ES-I3 (cell line): Measurements from ENCODE around the gene JUP.

Experiments
- H3K36me3 ChIP-seq: 2 replicates; pipeline ENCODE4 v1.6.1; 2013; ENCODE audit warnings: mild to moderate bottlenecking, low read length, control low read depth, moderate library complexity; ENCODE audit not compliant: insufficient read depth
- H3K4me1 ChIP-seq: 2 replicates; pipeline ENCODE4 v1.6.1; 2013; ENCODE audit warnings: mild to moderate bottlenecking, control low read depth, low read length; ENCODE audit not compliant: insufficient read depth
- H3K9ac ChIP-seq: 2 replicates; pipeline ENCODE4 v1.6.1; 2013; ENCODE audit warnings: low read depth, mild to moderate bottlenecking, low read length, moderate library complexity
- H3K9me3 ChIP-seq: 2 replicates; pipeline ENCODE4 v1.6.1; 2013; ENCODE audit warnings: mild to moderate bottlenecking, low read length, moderate library complexity; ENCODE audit not compliant: control insufficient read depth, insufficient read depth

Gene JUP

DNA sequence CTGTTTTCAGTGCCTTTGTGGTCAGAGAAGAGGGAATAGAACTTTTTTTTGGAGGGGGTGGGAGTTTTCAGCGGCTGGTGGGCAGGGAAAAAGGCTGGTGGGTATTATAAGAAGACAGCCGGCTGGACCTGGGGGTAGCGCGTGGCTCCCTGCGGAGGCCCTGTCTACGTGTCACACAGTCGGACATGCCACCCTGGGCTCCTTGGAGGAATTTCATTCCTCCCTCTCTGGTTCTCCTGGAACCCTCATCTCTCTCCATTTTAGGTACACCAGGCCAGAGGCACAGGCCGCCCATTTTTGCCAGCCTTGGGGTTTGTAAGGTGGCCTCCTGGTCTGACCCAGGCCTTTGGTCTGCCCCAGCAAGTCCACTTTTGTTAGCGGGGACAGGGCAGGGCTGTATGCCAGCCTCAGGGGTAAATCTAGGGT, 27.2 kb upstream of the JUP start:
- Histone ChIP-seq H3K36me3 (no peaks in the 10 kb centered on the region), H3K4me1 (no peaks in the 10 kb centered on the region; the same call in 1 of the 2 replicates), H3K9me3 (peaks cover 3% of the 10 kb centered on the region; the same call in 1 of the 2 replicates), H3K9ac (peak overlapping the region; percentile 70)

DNA sequence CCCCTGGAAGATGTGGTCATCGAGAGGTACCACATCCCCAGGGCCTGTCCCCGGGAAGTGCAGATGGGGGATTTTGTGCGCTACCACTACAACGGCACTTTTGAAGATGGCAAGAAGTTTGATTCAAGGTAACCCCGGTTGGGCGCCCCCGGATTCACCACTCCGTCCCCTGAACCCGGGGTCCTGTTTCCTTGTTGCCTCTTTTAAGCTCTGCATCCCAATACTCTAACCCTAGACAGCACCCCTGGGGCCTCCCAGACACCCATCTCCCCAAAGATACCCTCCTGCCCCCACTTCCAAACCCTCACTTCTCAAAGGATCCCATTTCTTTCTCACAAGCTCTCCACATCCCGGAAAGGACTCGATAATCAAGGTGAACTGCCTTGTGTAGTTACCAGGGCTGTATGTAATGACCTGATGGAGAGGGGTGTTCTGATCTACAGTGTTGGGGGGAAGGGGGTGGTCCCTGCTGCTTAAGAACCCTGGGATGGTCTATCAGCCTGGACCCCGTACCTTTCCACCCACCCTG, 26.7 kb upstream of the JUP start:
- Histone ChIP-seq H3K36me3 (no peaks in the 10 kb centered on the region), H3K4me1 (no peaks in the 10 kb centered on the region; the same call in 1 of the 2 replicates), H3K9ac (peak overlapping the region; percentile 70), H3K9me3 (peaks cover 3% of the 10 kb centered on the region; the same call in 1 of the 2 replicates)

DNA sequence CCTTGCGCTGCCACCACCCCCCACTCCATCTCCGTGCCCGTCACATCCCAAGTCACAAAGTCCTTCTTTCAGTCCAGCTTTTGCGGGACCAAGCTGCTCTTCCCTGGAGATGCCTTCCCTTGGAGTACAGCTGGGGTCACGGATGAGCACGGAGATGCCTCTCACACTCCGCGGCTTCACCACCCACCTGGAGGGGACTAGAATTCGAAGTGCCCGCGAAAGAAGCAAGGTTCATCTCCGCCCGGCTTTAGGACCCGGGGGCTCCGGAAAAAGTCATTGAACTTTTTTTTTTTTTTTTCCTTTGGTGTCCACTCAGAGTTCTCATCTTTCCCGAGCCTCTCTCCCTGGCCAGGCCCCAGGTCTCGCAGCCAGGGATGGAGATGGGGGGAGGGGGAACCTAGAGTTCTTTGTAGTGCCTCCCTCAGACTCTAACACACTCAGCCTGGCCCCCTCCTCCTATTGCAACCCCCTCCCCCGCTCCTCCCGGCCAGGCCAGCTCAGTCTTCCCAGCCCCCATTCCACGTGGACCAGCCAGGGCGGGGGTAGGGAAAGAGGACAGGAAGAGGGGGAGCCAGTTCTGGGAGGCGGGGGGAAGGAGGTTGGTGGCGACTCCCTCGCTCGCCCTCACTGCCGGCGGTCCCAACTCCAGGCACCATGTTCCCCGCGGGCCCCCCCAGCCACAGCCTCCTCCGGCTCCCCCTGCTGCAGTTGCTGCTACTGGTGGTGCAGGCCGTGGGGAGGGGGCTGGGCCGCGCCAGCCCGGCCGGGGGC, 26.1 kb upstream of the JUP start, which contains the start of gene FKBP10:
Gene FKBP10, plus strand, starts transcription at position 624 of the 771 bp plus-strand sequence. Its CDS starts 31 bp downstream, at position 655.
- H3K36me3 ChIP-seq = no peaks in the 10 kb centered on the region
- peaks cover 3% of the 10 kb centered on the region; the same call in 1 of the 2 replicates for H3K9me3 ChIP-seq
- H3K9ac ChIP-seq = peak within 1 kb of the TSS; percentile 70
- no peaks in the 10 kb centered on the region; the same call in 1 of the 2 replicates for H3K4me1 ChIP-seq

DNA sequence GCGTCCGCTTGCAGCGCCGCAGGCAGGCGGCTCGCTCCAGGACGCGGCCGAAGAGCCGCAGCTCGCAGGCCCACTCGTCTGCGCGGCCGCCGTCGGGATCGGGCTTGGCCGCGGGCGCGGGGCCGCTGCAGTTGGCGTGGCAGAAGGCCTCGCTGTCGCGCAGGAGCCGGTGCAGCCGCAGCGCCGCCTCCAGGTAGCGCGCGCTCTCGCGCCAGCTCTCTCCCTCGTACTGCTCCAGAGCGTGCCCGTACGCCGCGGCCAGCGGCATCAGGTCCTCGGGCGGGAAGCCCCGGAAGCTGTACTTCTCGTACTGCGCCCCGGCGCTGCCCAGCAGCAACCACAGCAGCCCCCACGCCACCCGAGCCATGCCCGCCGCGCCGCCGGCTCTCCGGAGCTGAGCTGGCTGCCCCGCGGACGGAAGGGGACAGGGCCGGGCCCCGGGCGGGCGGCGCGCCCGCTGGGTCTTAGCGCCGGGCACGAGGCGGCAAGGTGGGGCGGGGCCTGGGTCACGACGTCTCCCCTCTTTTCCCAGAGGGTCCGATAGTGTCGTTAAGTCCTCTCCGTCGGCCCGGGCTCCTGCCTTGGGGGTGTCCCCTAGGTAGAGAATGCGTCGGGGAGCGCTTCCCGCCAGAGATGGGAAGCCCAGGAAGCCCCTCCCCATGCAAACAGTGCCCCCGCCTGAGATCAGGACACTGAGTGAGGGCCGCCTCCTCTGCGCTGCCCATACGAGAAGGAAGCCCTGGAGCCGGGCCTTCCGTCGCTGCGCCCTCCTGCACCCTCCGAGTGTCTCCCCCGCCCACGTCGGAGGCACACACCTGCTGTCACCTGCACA, 25.3 kb upstream of the JUP start, which contains the start of gene P3H4:
Gene P3H4, minus strand, starts transcription at position 401 of the 832 bp plus-strand sequence. Its CDS starts 34 bp downstream, at position 367.
- Histone ChIP-seq H3K9ac (peak within 1 kb of the TSS; percentile 70), H3K9me3 (peaks cover 3% of the 10 kb centered on the region; the same call in 1 of the 2 replicates), H3K36me3 (no peaks in the 10 kb centered on the region), H3K4me1 (no peaks in the 10 kb centered on the region; the same call in 1 of the 2 replicates)

DNA sequence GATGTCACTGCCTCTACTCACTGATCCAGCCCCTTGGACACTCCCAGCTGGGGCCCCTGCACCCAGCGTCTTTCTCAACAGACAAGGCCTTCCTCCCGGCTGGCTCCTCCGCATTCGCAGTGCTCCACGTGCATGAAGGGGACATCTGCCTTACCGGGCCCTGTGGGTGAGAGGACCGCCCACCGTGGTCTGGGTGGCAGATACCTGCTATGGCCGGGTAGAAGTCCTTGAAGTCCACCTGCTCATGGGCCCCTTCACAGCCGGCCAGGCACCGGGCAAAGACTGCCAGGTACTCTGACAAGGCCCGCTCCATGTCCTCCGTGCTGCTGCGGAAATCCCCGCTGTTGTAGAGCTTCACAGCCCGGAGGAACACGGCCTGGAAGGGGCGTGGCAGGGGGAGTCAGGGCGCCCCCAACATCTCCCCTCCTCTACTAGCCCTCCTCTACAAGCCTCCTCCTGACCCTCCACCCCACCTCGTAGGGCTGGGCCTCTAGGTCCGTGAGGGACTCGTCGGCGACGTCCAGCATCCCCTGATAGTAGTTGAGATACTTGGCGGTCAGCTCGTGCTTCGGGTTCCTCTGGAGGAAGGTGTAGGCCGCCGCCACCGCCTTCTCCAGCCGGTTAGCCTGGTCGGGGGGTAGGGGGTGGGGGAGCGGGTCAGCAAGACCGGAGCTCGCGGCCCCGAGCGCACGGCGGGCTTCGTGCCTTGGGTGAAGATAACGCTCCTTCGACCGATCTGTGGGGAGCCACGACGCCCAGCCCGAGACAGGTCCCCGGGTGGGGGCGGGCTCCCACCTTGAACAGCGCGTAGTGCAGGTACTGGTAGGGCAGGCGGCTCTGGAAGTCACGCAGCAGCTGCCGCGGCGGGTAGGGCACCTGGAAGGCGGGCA, 24.4 kb upstream of the JUP start:
- Histone ChIP-seq H3K9me3 (peaks cover 3% of the 10 kb centered on the region; the same call in 1 of the 2 replicates), H3K4me1 (no peaks in the 10 kb centered on the region; the same call in 1 of the 2 replicates), H3K36me3 (no peaks in the 10 kb centered on the region), H3K9ac (peak overlapping the region; percentile 70)

DNA sequence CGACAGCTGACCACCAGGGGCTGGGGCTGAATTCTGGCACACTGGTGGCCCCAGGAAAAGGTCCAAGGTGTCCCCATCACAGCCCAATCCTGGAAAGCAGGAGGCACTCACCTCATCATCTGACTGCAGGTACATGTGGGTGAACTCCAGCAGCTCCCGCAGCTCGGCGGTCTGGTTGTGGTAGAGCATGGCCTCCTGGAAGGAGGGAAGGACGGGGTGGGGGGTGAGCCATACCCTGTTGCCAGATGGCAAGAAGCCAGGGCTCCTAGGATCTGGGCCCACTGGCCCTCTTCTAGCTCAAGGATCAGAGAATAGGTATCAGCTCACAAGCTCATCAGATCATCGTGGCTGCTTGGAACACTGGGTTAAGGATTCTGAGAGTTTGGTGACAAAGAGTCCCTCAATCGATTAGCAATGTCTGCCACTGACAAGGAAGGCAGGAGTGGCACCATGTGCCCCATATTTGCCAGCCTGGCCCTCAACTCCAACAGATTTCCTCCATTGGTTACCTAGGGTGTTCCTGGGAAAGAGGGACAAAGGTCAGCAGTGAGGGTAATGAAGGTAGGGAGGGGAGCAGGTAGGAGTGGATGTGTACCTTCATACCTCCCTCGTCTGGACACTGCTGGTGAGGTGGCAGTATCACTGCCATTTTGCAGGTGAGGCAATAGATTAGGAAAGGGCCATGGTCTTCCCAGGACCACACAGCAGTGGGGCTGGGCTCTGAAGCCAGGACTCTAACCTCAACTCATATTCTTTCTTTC, 20.4 kb upstream of the JUP start:
- H3K9me3 ChIP-seq = peaks cover 3% of the 10 kb centered on the region; the same call in 1 of the 2 replicates
- H3K9ac ChIP-seq = no peak overlapping the region
- no peaks in the 10 kb centered on the region for H3K4me1 ChIP-seq
- H3K36me3 ChIP-seq = no peaks in the 10 kb centered on the region

DNA sequence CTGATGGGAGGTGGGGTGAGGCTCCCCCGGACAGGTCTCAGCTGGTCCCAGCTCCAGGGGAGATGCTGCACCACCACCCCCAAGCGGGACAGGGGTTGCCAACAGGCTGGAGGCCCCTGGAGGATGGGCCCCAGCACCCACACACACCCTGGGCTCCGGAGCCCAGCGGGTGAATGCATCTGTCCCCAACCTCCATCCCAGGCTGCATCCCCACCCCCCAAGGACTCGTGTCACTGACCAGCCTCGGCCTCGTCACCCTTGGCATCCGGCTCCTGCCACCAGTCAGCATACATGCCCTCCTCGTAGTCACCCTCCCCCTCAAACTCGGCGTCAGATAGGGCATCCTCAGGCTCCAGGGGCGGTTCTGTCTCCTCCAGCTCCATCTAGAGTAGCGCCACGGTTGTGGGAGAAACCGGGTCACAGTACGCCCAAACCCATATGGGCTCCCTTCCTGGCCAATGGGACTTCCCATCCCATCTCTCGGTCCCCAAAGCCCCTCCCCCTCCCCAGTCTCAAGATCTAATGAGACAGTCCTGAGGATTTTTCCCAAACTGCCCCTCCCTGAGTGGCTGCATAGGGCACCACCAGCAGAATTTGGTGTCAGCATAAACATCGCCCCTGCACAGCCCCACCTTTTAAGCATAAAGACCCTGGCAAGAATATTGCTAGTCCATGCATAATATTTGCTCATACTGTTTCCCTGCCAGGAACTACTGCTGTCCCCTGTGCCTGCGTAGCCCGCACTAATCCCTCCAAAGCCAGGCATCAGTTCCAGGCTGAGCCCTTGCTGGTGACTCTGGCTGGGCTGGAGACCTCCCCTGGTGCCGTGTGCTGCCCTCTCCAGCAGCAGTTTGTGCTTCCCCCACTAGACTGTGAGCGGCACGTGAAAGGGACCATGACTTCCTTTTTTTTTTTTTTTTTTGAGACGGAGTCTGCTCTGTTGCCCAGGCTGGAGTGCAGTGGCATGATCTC, 16.8 kb upstream of the JUP start:
- Histone ChIP-seq H3K9ac (no peak overlapping the region), H3K9me3 (no peaks in the 10 kb centered on the region), H3K36me3 (no peaks in the 10 kb centered on the region), H3K4me1 (peaks cover 10% of the 10 kb centered on the region; the same call in 1 of the 2 replicates)

DNA sequence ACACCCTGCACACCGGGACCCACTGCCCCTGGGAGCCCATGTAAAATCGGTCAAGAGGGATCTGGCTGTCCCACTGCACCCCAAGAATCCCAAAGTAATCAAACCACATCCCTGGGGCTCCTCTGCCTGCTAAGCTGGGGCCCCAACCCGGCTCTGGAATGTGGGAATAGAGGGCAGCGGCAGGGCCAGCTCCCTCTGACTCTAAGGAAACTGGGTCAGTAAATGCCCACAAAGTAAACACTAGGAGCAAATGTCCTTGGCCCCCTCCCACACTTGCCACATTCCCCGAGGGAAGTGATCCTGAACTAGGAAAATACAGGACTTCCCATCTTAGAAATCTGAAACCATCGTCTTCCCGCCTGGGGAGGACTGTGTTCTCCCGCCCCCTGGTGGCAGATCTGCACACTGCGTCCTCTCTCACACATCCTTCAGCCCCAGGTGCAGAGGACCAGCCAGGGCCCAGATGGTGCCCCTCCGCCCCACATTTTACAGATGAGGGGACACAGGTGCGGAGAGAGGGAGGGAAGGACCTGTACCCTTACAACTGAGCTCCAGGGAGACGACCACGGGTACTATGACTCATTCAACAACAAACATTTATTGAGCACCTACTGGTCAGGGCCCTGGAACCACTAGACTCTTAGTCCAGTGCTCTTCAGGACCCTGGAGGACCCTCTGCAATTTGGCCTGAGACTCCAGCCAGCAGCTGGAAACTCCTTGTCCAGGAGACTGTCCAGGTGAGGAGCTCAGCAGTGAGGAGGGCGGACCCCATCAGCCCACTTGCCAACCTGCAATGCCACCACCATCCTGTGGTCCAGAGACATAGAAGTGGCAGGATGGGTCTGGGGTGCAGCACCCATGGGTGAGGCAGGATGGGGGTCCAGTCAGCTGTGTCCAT, 15.1 kb upstream of the JUP start:
- Histone ChIP-seq H3K9me3 (no peaks in the 10 kb centered on the region), H3K4me1 (peaks cover 10% of the 10 kb centered on the region; the same call in 1 of the 2 replicates), H3K9ac (peak overlapping the region; percentile 26; the same call in 1 of the 2 replicates), H3K36me3 (no peaks in the 10 kb centered on the region)

DNA sequence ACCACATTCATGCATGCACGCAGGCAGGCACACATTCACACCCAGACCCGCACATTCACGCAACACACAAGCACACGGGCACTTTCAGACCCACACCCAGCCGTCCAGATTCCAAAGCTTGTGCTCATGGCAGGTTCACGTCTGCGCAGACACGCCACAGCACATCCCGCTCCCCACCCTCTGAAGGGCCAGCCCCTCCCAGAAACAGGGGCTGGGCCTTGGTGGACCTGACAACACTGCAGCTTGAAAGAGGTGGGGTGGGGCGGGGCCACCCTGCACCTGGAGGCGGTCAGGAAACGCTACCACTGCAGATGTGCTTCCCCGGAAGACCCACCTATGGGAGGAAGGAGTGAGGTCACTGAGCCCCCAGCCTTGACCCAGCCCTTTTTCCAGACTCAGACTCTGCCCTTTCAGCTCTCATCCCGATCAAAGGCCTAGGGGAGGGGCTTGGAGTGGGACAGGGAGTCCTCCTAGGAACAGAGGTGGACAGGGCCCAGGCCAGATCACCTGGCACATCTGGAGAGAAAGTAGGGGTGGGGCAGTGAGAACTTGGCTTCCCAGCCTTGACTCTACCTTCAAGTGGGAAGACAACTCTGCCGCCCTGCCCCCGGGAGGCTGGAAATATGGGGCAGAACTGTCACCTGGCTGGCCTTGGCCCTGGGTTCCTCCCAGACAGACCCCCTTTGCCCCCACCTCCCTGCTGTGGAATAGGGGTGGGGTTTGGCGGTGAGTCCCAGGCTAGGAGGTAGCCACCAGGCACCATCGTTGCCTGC, 14.3 kb upstream of the JUP start:
- Histone ChIP-seq H3K9ac (peak overlapping the region; percentile 26; the same call in 1 of the 2 replicates), H3K4me1 (peaks cover 10% of the 10 kb centered on the region; the same call in 1 of the 2 replicates), H3K9me3 (no peaks in the 10 kb centered on the region), H3K36me3 (no peaks in the 10 kb centered on the region)

DNA sequence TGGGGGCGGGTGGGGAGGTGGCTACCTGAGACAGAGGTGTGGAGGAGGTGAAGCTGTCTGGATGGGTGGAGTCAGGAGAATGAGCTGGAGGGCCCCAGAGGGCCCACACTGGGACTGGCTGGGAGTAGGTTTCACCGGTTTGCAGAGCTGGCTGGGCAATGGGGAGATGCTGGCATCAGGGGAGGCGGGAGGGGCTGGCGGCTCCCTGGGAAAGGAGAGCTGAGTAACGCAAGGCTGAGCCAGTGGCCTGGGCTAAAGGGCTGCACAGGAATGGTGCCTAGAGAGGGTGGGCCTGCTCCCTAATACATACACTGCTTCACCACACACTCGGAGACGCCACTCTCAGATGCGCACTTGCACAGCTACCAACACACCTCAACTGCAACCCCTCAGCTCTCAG, 12.9 kb upstream of the JUP start:
- Histone ChIP-seq H3K9ac (no peak overlapping the region), H3K36me3 (no peaks in the 10 kb centered on the region), H3K9me3 (no peaks in the 10 kb centered on the region), H3K4me1 (peaks cover 13% of the 10 kb centered on the region; the same call in 1 of the 2 replicates)

DNA sequence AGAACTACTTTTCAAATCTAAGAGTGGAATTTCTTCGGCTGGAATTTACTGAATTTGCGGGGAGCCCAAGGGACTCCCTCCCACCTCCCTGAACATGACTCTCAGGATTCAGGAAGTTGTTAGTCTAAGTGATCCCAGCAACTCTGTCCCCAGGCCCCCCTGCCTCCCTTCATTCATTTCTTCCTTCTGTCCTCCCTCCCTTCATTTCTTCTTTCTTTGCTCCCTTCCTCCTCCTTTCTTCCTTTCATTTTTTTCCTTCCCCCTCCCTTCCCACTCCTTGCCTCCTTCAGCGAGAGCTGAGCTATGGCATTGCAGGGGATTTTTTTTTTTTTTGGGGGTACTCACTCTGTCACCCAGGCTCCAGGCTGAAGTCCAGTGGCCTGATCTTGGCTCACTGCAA, 10.9 kb upstream of the JUP start:
- H3K4me1 ChIP-seq = peaks cover 23% of the 10 kb centered on the region; the same call in 1 of the 2 replicates
- no peaks in the 10 kb centered on the region for H3K36me3 ChIP-seq
- no peak overlapping the region for H3K9ac ChIP-seq
- H3K9me3 ChIP-seq = no peaks in the 10 kb centered on the region
